Measurements from ENCODE around the gene PCBP3.

DNA sequence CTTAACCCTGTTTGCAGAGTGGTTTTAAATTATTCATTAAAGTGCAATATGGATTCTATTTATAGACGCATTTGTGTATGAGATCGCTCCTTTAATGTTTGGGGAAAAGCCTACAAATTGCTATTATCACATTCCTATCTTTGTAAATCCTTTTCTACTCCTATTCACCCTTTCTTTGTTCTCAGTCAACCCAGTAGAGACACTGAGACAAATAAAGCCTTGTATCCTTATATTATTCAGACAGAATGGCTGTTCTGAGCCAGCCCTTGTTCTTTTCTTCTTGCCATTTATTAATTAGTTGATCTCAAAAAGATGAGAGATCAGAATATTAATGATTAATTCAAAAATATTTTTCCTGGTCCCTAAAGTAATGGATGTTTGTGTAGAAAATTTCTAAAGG, 8.4 kb downstream of the PCBP3 start:
- TF ChIP-seq, protein P1, sequence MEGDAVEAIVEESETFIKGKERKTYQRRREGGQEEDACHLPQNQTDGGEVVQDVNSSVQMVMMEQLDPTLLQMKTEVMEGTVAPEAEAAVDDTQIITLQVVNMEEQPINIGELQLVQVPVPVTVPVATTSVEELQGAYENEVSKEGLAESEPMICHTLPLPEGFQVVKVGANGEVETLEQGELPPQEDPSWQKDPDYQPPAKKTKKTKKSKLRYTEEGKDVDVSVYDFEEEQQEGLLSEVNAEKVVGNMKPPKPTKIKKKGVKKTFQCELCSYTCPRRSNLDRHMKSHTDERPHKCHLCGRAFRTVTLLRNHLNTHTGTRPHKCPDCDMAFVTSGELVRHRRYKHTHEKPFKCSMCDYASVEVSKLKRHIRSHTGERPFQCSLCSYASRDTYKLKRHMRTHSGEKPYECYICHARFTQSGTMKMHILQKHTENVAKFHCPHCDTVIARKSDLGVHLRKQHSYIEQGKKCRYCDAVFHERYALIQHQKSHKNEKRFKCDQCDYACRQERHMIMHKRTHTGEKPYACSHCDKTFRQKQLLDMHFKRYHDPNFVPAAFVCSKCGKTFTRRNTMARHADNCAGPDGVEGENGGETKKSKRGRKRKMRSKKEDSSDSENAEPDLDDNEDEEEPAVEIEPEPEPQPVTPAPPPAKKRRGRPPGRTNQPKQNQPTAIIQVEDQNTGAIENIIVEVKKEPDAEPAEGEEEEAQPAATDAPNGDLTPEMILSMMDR (IDR thresholded peaks at IDR 0.05; ENCODE audit: poor library complexity, severe bottlenecking) = no peak
- TF ChIP-seq MXI1 (conservative IDR thresholded peaks at IDR 0.05; ENCODE audit: poor library complexity, severe bottlenecking) (no peak), EP300 (conservative IDR thresholded peaks at IDR 0.05; ENCODE audit: poor library complexity, severe bottlenecking) (no peak), SMC3 (conservative IDR thresholded peaks at IDR 0.05; ENCODE audit: poor library complexity) (no peak), EZH2 (IDR thresholded peaks at IDR 0.05; ENCODE audit: borderline replicate concordance, insufficient read depth, low read length, poor library complexity, severe bottlenecking) (no peak)

Measured in neural cell (in vitro differentiated cells).